Measurements from ENCODE around the gene LRP3.
"Not testable (repeated sequence)": the region's sequence is repeated elsewhere in the genome, so short reads cannot be mapped to it uniquely, and the experiment has no call there.

Gene LRP3

GRCh38 chr19:33208904-33209849 lies 15.0 kb downstream of the LRP3 start:
- H3K4me3 ChIP-seq (ENCODE audit: low read length in 2 of 2): no peak overlapping the region
- no peak overlapping the region for H3K27ac ChIP-seq (ENCODE audit: low read length)
- H3K4me1 ChIP-seq (ENCODE audit: control insufficient read depth, insufficient read depth, low read length): no peaks in the 10 kb centered on the region

DNA sequence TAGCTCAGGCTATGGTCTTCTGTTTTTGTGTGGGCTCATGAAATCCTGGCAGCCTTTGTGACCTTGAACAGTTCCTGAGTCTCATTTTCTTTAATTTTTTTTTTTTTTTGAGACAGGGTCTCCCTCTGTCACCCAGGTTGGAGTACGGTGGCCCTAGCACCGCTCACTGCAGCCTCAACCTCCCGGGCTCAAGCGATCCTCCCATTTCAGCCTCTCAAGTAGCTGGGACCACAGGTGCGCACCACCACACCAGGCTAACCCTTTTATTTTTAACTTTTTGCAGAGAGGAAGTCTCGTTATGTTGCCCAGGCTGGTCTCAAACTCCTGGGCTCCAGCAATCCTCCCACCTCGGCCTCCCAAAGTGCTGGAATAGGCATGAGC lies 15.7 kb downstream of the LRP3 start:
- not testable (repeated sequence) for H3K27me3 ChIP-seq (ENCODE audit: control insufficient read depth in 1 of 2, insufficient read depth in 2 of 2, low read length in 2 of 2); H3K9me3 ChIP-seq (ENCODE audit: control insufficient read depth in 2 of 2, low read length in 2 of 2); H3K4me3 ChIP-seq (ENCODE audit: low read length in 2 of 2); H3K4me1 ChIP-seq (ENCODE audit: control insufficient read depth, insufficient read depth, low read length); H3K36me3 ChIP-seq (ENCODE audit: control insufficient read depth in 2 of 2, insufficient read depth in 2 of 2, low read length in 2 of 2); H3K9ac ChIP-seq (ENCODE audit: low read length in 2 of 2); H3K27ac ChIP-seq (ENCODE audit: low read length)

More at GRCh38 chr19:33208904-33209849, 15.0 kb downstream of the LRP3 start:
- H3K9ac ChIP-seq (ENCODE audit: low read length in 2 of 2): no peak overlapping the region
- peaks cover 0 to 8% of the 10 kb centered on the region in 2 donors for H3K36me3 ChIP-seq (ENCODE audit: control insufficient read depth in 2 of 2, insufficient read depth in 2 of 2, low read length in 2 of 2)
- H3K9me3 ChIP-seq (ENCODE audit: control insufficient read depth in 2 of 2, low read length in 2 of 2): no peaks in the 10 kb centered on the region
- H3K27me3 ChIP-seq (ENCODE audit: control insufficient read depth in 1 of 2, insufficient read depth in 2 of 2, low read length in 2 of 2): no peaks in the 10 kb centered on the region

DNA sequence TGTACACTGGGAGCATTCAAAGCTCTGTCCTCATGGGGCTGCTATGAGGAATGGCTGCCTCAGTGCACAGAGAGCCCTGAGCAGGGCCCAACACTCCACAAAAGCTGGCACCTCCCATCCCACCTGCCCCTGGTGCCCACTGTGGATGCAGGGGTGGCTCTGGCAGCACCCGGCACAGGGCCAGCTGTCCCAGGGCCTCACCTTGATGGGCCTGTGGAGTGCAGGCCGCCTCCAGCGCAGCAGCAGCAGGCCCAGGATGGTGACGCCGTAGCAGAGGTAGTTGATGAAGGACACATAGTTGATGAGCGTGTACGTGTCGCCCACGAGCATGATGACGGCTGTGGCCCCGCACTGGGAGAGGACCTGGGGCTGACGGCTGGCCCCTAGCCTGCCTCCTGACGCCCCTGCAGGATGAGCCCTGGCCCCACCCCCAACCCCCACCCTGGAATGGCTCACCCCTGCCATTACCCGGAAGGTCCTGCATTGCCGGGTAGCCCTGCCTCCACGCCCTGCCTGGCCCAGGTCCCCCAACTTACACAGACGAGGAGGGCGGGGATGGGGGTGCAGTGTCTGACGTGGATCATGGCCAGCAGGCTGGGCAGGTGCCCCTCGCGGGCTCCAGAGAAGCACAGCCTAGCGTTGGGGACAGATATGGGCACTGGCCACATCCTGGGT lies 16.3 kb downstream of the LRP3 start:
- Histone ChIP-seq H3K4me1 (ENCODE audit: control insufficient read depth, insufficient read depth, low read length) (no peaks in the 10 kb centered on the region), H3K27ac (ENCODE audit: low read length) (no peak overlapping the region), H3K27me3 (ENCODE audit: control insufficient read depth in 1 of 2, insufficient read depth in 2 of 2, low read length in 2 of 2) (no peaks in the 10 kb centered on the region), H3K9me3 (ENCODE audit: control insufficient read depth in 2 of 2, low read length in 2 of 2) (no peaks in the 10 kb centered on the region), H3K9ac (ENCODE audit: low read length in 2 of 2) (no peak overlapping the region), H3K4me3 (ENCODE audit: low read length in 2 of 2) (no peak overlapping the region), H3K36me3 (ENCODE audit: control insufficient read depth in 2 of 2, insufficient read depth in 2 of 2, low read length in 2 of 2) (peaks cover 0 to 6% of the 10 kb centered on the region in 2 donors)

DNA sequence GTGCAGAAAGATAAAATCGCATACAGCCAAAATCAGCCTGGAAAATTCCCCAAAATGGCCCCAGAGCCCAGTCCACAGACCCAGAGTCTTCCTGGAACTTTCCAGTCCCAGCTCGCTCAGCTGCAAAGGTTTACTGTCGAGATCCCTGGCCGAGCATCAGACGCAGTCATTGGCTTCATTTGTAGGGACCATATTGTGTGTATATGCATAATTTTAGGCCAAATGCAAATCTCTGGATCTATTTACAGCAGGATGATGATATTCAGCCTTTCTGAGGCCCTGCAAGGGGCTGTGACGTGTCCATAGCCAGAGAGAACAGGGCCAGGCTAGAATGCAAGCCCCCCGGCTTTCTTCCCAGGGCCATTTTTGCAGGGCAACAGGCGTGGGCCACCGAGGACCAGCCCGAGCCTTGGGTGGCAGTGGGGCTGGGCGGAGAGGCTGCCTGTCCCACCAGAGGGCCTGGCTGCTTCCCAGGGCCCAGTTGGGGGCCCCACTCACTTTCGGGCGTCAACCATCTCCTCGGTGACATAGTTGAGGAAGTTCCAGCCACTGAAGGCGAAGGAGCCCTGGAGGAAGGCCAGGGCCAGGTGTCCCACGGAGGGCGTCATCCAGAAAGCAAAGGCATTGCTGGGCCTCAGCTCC lies 17.8 kb downstream of the LRP3 start:
- no peaks in the 10 kb centered on the region for H3K36me3 ChIP-seq (ENCODE audit: control insufficient read depth in 2 of 2, insufficient read depth in 2 of 2, low read length in 2 of 2)
- no peaks in the 10 kb centered on the region for H3K9me3 ChIP-seq (ENCODE audit: control insufficient read depth in 2 of 2, low read length in 2 of 2)
- H3K27ac ChIP-seq (ENCODE audit: low read length): no peak overlapping the region

GRCh38 chr19:33212436-33213172 lies 18.5 kb downstream of the LRP3 start:
- H3K27ac ChIP-seq (ENCODE audit: low read length): no peak overlapping the region
- no peaks in the 10 kb centered on the region for H3K36me3 ChIP-seq (ENCODE audit: control insufficient read depth in 2 of 2, insufficient read depth in 2 of 2, low read length in 2 of 2)
- no peak overlapping the region for H3K4me3 ChIP-seq (ENCODE audit: low read length in 2 of 2)
- H3K4me1 ChIP-seq (ENCODE audit: control insufficient read depth, insufficient read depth, low read length): no peaks in the 10 kb centered on the region
- H3K27me3 ChIP-seq (ENCODE audit: control insufficient read depth in 1 of 2, insufficient read depth in 2 of 2, low read length in 2 of 2): no peaks in the 10 kb centered on the region
- no peaks in the 10 kb centered on the region for H3K9me3 ChIP-seq (ENCODE audit: control insufficient read depth in 2 of 2, low read length in 2 of 2)
- no peak overlapping the region for H3K9ac ChIP-seq (ENCODE audit: low read length in 2 of 2)

More for the DNA sequence above, 17.8 kb downstream of the LRP3 start:
- Histone ChIP-seq H3K4me3 (ENCODE audit: low read length in 2 of 2) (no peak overlapping the region), H3K9ac (ENCODE audit: low read length in 2 of 2) (no peak overlapping the region), H3K27me3 (ENCODE audit: control insufficient read depth in 1 of 2, insufficient read depth in 2 of 2, low read length in 2 of 2) (no peaks in the 10 kb centered on the region), H3K4me1 (ENCODE audit: control insufficient read depth, insufficient read depth, low read length) (no peaks in the 10 kb centered on the region)

DNA sequence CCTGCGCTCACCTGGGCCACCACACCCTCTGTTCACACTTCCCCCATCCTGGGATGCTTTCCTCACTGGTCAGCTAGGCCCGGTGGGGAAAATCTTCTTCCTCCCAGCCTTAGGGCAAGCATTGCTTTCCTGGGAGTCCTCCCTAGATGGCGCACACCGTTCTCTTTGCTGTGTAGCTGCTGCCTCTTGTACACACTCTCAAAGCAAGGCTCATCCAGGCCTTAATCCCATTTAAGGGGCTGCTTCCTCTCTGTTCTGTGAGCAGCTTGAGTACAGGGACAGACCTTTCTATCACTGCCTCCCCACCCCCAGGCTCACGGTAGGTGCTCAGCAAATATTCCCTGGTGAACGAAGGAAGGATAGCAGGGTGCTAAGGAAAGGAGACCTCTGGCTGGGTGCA lies 20.5 kb downstream of the LRP3 start:
- Histone ChIP-seq H3K36me3 (ENCODE audit: control insufficient read depth in 2 of 2, insufficient read depth in 2 of 2, low read length in 2 of 2) (no peaks in the 10 kb centered on the region), H3K9me3 (ENCODE audit: control insufficient read depth in 2 of 2, low read length in 2 of 2) (no peaks in the 10 kb centered on the region), H3K4me1 (ENCODE audit: control insufficient read depth, insufficient read depth, low read length) (no peaks in the 10 kb centered on the region), H3K4me3 (ENCODE audit: low read length in 2 of 2) (no peak overlapping the region), H3K9ac (ENCODE audit: low read length in 2 of 2) (no peak overlapping the region), H3K27ac (ENCODE audit: low read length) (no peak overlapping the region), H3K27me3 (ENCODE audit: control insufficient read depth in 1 of 2, insufficient read depth in 2 of 2, low read length in 2 of 2) (no peaks in the 10 kb centered on the region)

- H3K36me3 ChIP-seq (ENCODE audit: control insufficient read depth in 2 of 2, insufficient read depth in 2 of 2, low read length in 2 of 2): no peaks in the 10 kb centered on the region
- H3K4me1 ChIP-seq (ENCODE audit: control insufficient read depth, insufficient read depth, low read length): no peaks in the 10 kb centered on the region
- H3K27me3 ChIP-seq (ENCODE audit: control insufficient read depth in 1 of 2, insufficient read depth in 2 of 2, low read length in 2 of 2): peaks cover 0 to 2% of the 10 kb centered on the region in 2 donors
- no peak overlapping the region for H3K4me3 ChIP-seq (ENCODE audit: low read length in 2 of 2)
- H3K27ac ChIP-seq (ENCODE audit: low read length): no peak overlapping the region
- H3K9ac ChIP-seq (ENCODE audit: low read length in 2 of 2): no peak overlapping the region
- H3K9me3 ChIP-seq (ENCODE audit: control insufficient read depth in 2 of 2, low read length in 2 of 2): no peaks in the 10 kb centered on the region
These were observed 21.5 kb downstream of the LRP3 start for GRCh38 chr19:33215438-33216197.

DNA sequence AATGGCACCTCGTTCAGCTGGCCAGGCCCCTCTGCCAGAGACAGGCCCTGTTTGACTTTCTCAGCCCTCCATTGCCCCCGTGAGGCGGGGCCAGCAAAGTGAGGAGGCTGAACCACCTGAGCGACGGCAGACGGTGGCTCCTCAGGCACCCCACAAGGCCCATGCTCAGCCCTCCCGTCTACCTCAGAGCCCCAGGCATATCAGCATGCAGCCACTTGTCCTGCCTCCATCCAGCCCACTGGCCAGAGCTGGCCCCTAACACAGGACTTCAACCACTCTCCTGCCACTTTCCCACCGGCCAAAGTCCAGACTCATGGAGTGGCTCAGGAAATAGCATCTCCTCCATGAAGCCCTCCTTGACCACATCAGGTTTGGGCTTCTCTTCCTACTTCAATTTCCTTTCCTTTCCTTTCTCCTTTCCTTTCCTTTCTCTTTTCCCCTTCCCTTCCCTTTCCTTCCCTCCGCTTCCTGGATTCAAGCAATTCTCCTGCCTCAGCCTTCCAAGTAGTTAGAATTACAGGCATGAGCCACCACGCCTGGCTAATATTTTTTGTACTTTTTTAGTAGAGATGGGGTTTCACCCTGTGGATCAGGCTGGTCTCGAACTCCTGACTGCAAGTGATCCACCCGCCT lies 22.2 kb downstream of the LRP3 start:
- H3K27ac ChIP-seq (ENCODE audit: low read length): no peak overlapping the region
- no peaks in the 10 kb centered on the region for H3K9me3 ChIP-seq (ENCODE audit: control insufficient read depth in 2 of 2, low read length in 2 of 2)
- H3K4me1 ChIP-seq (ENCODE audit: control insufficient read depth, insufficient read depth, low read length): no peaks in the 10 kb centered on the region
- no peak overlapping the region for H3K4me3 ChIP-seq (ENCODE audit: low read length in 2 of 2)
- H3K9ac ChIP-seq (ENCODE audit: low read length in 2 of 2): no peak overlapping the region
- H3K36me3 ChIP-seq (ENCODE audit: control insufficient read depth in 2 of 2, insufficient read depth in 2 of 2, low read length in 2 of 2): no peaks in the 10 kb centered on the region
- H3K27me3 ChIP-seq (ENCODE audit: control insufficient read depth in 1 of 2, insufficient read depth in 2 of 2, low read length in 2 of 2): peaks cover 0 to 2% of the 10 kb centered on the region in 2 donors

GRCh38 chr19:33217881-33218280 lies 23.8 kb downstream of the LRP3 start:
- no peaks in the 10 kb centered on the region for H3K4me1 ChIP-seq (ENCODE audit: control insufficient read depth, insufficient read depth, low read length)
- H3K36me3 ChIP-seq (ENCODE audit: control insufficient read depth in 2 of 2, insufficient read depth in 2 of 2, low read length in 2 of 2): no peaks in the 10 kb centered on the region
- H3K9ac ChIP-seq (ENCODE audit: low read length in 2 of 2): no peak overlapping the region
- H3K4me3 ChIP-seq (ENCODE audit: low read length in 2 of 2): no peak overlapping the region
- H3K9me3 ChIP-seq (ENCODE audit: control insufficient read depth in 2 of 2, low read length in 2 of 2): no peaks in the 10 kb centered on the region
- peaks cover 4% of the 10 kb centered on the region in 2 donors for H3K27me3 ChIP-seq (ENCODE audit: control insufficient read depth in 1 of 2, insufficient read depth in 2 of 2, low read length in 2 of 2)
- no peak overlapping the region for H3K27ac ChIP-seq (ENCODE audit: low read length)
